HG02571 (cell line): ENCODE data around the gene NBPF15.
"Not testable (repeated sequence)": the region's sequence is repeated elsewhere in the genome, so short reads cannot be mapped to it uniquely, and the experiment has no call there.

ENCODE experiments used
- ATAC-seq: cut with Tn5 transposase; IDR thresholded peaks from one replicate; pipeline ENCODE4 v1.9.1; 2021; ENCODE audit warnings: mild to moderate bottlenecking, moderate library complexity; ENCODE audit not compliant: unreplicated experiment

NBPF15 gene, protein sequence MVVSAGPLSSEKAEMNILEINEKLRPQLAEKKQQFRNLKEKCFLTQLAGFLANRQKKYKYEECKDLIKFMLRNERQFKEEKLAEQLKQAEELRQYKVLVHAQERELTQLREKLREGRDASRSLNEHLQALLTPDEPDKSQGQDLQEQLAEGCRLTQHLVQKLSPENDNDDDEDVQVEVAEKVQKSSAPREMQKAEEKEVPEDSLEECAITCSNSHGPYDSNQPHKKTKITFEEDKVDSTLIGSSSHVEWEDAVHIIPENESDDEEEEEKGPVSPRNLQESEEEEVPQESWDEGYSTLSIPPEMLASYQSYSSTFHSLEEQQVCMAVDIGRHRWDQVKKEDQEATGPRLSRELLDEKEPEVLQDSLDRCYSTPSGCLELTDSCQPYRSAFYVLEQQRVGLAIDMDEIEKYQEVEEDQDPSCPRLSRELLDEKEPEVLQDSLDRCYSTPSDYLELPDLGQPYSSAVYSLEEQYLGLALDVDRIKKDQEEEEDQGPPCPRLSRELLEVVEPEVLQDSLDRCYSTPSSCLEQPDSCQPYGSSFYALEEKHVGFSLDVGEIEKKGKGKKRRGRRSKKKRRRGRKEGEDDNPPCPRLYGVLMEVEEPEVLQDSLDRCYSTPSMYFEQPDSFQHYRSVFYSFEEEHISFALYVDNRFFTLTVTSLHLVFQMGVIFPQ

GRCh38 chr1:144461136-144461759, at the start of gene NBPF15:
TSS of gene NBPF15 (minus strand) at chr1:144461669. CDS start at chr1:144440003, 21,666 bp downstream.
- ATAC-seq, result peak; percentile 97

- ATAC-seq, result not testable (repeated sequence)
Observed at GRCh38 chr1:144496429-144496828, 35.0 kb upstream of the NBPF15 start.

GRCh38 chr1:144494130-144494529, 32.7 kb upstream of the NBPF15 start:
- not testable (repeated sequence) for ATAC-seq

DNA sequence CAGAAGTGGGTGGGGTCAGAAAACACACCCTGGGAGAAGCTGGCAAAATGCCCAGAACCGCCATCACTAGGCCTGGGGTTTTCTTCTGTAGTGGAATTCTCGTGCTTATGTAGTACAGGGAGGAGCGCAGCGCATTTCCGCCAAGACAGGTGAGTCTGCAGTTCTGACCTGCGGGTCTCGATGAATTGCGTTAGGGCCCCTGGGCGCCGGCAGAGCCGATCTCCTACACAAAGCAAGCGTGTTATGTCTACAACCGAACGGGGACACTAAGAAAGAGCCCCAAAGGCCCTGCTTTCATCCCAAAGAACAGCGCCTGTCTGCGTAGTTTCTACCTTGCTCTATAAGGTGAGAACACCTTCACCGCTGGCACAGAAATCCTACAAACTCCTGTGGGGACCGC, 28.9 kb upstream of the NBPF15 start:
- ATAC-seq, result not testable (repeated sequence)

DNA sequence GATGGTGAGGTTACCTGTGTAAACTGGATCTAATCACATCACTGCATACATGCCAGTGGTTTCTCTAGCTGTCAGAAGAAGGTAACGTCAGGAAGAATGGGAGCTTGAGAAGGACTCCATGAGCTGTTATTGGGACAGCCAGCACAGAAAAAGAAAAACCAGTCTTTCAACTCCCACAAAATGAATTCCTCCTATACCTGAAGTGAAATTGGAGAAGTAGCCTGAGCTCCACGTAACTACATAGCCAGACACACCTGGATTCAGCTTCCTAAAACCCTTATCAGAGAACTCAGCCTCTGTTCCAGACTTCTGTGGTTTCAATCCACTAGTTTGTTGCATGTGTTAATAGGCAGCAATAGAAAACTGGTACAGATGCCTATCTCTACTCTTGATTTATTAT, 25.5 kb upstream of the NBPF15 start:
- not testable (repeated sequence) for ATAC-seq

- not testable (repeated sequence) for ATAC-seq
Observed at GRCh38 chr1:144485048-144485993, 23.9 kb upstream of the NBPF15 start.

DNA sequence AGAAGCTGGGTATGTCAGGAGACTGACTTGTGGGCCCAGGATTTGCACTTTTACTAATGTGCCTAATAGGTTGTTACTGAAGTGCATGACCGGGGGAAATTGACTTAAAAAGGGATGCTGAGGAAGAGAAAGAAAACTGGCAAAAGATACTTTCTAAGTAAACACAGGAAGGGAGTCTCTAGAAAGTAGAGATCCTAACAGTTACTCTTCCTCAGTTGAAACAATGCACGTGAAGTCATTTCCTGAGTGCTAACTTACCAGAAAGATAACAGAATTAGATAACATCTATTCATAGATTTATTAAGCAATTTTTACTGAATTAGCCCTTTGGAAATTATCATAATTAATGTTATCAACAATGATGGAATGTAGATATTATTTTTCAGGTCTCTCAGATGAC, 12.4 kb upstream of the NBPF15 start:
- not testable (repeated sequence) for ATAC-seq

- ATAC-seq, result not testable (repeated sequence)
Observed at GRCh38 chr1:144471434-144471833, 10.0 kb upstream of the NBPF15 start.

DNA sequence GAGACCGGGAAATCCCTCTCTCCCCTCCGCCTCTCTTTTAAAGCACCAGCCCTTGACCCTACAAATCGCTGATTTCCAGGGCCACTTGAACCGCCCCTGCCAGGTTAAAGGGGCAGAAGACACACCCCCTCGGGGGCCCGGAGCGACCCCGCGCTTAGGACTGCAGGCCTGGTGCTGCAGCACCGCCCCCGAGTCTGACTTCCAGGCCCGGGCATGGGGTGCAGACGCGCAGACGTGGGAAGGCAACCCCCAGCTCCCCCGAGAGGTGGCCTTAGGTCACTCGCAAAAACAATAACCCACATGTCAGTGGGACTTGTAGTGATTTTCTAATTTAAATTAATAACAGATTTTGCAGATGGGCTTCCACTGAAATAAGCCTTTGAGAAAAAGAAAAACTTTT, 309 bp upstream of the NBPF15 start:
- ATAC-seq, result peak; percentile 23

GRCh38 chr1:144460686-144461085, 783 bp downstream of the NBPF15 start:
- not testable (repeated sequence) for ATAC-seq

- not testable (repeated sequence) for ATAC-seq
Observed at GRCh38 chr1:144442402-144442801, 19.1 kb downstream of the NBPF15 start.

DNA sequence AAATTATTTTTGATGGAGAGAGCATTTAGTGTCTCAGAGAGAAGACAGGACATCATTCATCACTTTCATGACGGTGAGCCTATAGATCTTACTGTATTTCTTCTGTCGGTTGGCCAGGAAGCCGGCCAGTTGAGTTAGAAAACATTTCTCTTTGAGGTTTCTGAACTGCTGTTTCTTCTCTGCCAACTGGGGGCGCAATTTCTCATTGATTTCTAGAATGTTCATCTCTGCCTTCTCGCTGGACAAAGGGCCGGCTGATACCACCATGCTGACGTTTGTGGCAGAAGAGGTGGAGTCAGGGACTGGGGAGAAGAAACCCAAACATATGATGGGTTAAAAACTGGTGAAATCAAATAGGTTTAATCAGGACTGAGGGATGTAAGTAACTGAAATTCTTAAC, 21.7 kb downstream of the NBPF15 start:
- not testable (repeated sequence) for ATAC-seq

GRCh38 chr1:144418891-144419694, 42.4 kb downstream of the NBPF15 start:
- ATAC-seq, result not testable (repeated sequence)

GRCh38 chr1:144413404-144414118, 47.9 kb downstream of the NBPF15 start:
- ATAC-seq, result peak; percentile 10

- peak; percentile 81 for ATAC-seq
Observed at GRCh38 chr1:144412491-144413403, 48.7 kb downstream of the NBPF15 start.

DNA sequence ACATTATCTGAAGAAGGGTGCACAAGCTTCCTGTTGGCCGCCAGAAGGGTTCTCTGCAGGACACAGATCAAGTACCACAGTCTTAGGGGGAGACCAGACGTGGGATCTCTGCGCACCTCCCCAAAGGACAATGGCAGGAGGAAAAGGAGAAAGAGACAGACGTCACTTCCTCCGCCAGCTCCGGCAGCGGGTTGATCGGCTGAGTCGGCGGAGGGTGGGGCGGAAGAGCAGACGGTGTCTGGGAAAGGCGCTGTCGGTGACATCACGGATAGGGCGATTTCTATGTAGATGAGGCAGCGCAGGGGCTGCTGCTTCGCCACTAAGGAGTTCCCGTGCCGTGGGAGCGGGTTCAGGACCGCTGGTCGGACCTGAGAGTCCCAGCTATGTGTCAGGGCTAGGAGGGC, 49.4 kb downstream of the NBPF15 start:
- ATAC-seq, result peak; percentile 64

- not testable (repeated sequence) for ATAC-seq
Observed at GRCh38 chr1:144402807-144403206, 58.7 kb downstream of the NBPF15 start.

- ATAC-seq, result not testable (repeated sequence)
Observed at GRCh38 chr1:144371651-144372050, 89.8 kb downstream of the NBPF15 start.
